22Rv1 (cell line): ENCODE data around the gene LCA5.

Experiments used
- ZFX ChIP-seq: fragments of 450-650 bp; IDR thresholded peaks from 2 replicates; pipeline ENCODE4 v1.6.1; 2017; ENCODE audit warnings: antibody characterized with exemption, borderline replicate concordance
- TF ChIP-seq, protein P1 (sequence below): fragments of 450-650 bp; IDR thresholded peaks from 2 replicates; pipeline ENCODE4 v1.5.1; 2017; ENCODE audit warnings: mild to moderate bottlenecking

DNA sequence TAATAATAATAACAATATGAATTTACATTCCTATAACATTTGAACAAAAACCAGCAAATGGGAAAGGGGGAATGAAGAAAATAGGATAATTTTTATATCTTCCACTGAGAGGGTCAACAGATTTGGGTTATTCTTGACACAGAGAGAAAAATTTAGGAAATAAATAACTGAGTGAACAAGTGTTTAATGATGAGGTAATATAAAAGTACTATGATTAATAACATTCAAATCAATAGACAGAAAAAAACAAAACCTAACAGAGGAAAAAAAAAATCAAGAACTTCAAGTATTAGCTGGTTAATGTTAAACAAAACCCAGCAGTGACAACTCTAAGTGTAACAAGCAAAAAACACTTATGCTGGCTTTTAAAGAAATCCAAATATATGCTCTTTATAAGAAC is 66.5 kb downstream of the LCA5 start:
- TF ChIP-seq, protein P1, sequence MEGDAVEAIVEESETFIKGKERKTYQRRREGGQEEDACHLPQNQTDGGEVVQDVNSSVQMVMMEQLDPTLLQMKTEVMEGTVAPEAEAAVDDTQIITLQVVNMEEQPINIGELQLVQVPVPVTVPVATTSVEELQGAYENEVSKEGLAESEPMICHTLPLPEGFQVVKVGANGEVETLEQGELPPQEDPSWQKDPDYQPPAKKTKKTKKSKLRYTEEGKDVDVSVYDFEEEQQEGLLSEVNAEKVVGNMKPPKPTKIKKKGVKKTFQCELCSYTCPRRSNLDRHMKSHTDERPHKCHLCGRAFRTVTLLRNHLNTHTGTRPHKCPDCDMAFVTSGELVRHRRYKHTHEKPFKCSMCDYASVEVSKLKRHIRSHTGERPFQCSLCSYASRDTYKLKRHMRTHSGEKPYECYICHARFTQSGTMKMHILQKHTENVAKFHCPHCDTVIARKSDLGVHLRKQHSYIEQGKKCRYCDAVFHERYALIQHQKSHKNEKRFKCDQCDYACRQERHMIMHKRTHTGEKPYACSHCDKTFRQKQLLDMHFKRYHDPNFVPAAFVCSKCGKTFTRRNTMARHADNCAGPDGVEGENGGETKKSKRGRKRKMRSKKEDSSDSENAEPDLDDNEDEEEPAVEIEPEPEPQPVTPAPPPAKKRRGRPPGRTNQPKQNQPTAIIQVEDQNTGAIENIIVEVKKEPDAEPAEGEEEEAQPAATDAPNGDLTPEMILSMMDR = no peak
- TF ChIP-seq ZFX = no peak
